AG04450 (cell line): ENCODE results near the gene COL25A1. TPM values are rescaled to one million over a fixed set of nuclear protein-coding genes. Genes with fewer than 3 reads are reported as not detected.

Source experiments
- CTCF ChIA-PET: fragments of 300-600, 350-600 bp; formaldehyde crosslinking; extraction: SDS; loops from one replicate; lab custom pipeline; 2022; ENCODE audit warnings: antibody characterized with exemption, inconsistent platforms; lab: Charles Lee
- POLR2A ChIA-PET: fragments of 350-600 bp; formaldehyde crosslinking; extraction: SDS; loops from one replicate; lab custom pipeline; 2021; ENCODE audit warnings: antibody characterized with exemption, inconsistent platforms; lab: Yijun Ruan, JAX
- DNase-seq: peaks from one replicate; pipeline ENCODE4 v3.0.0-alpha.2; 2011; ENCODE audit warnings: low read depth, low spot score
- H3K27ac ChIP-seq: one replicate; pipeline ENCODE4 v1.5.1; 2012; ENCODE audit warnings: low read depth, low read length, control low read depth
- H3K27me3 ChIP-seq: one replicate; pipeline ENCODE4 v1.6.0; 2012; ENCODE audit warnings: low read length; ENCODE audit not compliant: control insufficient read depth, insufficient read depth
- H3K4me3 ChIP-seq: 2 replicates; pipeline ENCODE4 v1.5.1; 2011; ENCODE audit warnings: mild to moderate bottlenecking, low read depth, low read length, control low read depth
- H3K9me3 ChIP-seq: 2 replicates; pipeline ENCODE4 v1.5.1; 2012; ENCODE audit warnings: low read length; ENCODE audit not compliant: control insufficient read depth, insufficient read depth
- polyA plus RNA-seq: library from polyadenylated mRNA; depleted of rRNA; stranded (reverse); fragments of >200 nt; gene quantifications from 2 replicates; pipeline ENCODE4 v1.2.3, GENCODE V29; 2011
- TF ChIP-seq, protein P1 (sequence below): IDR thresholded peaks from 2 replicates; pipeline ENCODE4 v1.5.1; 2011; ENCODE audit warnings: low read depth, low read length, control low read depth, inconsistent platforms

Gene COL25A1
- polyA plus RNA-seq, 1 experiment = not detected

GRCh38 chr4:109172301-109172700, 130.2 kb downstream of the COL25A1 start:
- TF ChIP-seq, protein P1, sequence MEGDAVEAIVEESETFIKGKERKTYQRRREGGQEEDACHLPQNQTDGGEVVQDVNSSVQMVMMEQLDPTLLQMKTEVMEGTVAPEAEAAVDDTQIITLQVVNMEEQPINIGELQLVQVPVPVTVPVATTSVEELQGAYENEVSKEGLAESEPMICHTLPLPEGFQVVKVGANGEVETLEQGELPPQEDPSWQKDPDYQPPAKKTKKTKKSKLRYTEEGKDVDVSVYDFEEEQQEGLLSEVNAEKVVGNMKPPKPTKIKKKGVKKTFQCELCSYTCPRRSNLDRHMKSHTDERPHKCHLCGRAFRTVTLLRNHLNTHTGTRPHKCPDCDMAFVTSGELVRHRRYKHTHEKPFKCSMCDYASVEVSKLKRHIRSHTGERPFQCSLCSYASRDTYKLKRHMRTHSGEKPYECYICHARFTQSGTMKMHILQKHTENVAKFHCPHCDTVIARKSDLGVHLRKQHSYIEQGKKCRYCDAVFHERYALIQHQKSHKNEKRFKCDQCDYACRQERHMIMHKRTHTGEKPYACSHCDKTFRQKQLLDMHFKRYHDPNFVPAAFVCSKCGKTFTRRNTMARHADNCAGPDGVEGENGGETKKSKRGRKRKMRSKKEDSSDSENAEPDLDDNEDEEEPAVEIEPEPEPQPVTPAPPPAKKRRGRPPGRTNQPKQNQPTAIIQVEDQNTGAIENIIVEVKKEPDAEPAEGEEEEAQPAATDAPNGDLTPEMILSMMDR = no peak
- Histone ChIP-seq H3K4me3 (no peak overlapping the region), H3K9me3 (no peaks in the 10 kb centered on the region), H3K27ac (no peak overlapping the region), H3K27me3 (no peaks in the 10 kb centered on the region)
- CTCF ChIA-PET = no interaction called here
- DNase-seq = no peak
- POLR2A ChIA-PET = no interaction called here

DNA sequence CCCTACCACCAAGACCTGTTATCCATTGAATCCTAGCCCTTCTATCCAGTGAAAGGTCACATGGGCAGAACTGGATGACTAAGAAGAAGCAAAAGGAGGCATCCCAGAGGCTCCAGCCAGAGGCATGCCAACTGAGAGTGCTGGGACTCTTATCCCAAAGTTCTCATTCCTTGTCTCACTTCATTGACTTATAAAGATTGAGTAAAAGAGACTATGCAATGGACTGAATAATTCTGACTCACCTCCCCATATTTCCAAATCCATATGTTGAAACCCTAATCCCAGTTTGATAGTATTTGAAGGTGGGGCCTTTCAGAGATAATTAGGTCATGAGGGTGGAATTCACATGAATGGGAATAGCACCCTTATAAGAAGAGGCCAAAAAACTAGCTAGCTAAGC, 131.4 kb downstream of the COL25A1 start:
- no peak for DNase-seq

DNA sequence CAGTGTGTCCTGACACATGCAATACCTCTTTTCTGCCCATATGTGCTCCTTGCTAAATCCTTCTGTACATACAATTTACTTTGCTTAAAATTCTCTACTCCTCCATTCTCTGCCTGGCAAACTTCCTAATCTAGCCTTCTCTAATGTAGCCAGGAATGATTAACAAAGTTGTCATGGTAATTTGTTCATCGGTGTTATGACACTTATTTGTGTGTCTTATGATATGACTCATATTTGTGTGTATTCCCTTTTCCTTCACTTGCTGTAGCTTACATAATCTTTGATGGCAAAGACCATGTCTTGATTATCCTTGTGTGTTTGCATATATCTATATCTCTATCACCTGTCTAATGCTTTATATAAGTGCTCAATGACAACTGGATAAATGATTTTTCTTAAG, 133.3 kb downstream of the COL25A1 start:
- CTCF ChIA-PET = interaction anchor here (1.3 kb wide), 1 partner anchor 335 kb away, joined by 3 read pairs; no protein-coding TSS in a partner anchor
- Histone ChIP-seq H3K9me3 (no peaks in the 10 kb centered on the region), H3K4me3 (no peak overlapping the region), H3K27ac (no peak overlapping the region), H3K27me3 (no peaks in the 10 kb centered on the region)
- DNase-seq = no peak
- POLR2A ChIA-PET = no interaction called here
- TF ChIP-seq, protein P1 = no peak

More for the DNA sequence above, 131.4 kb downstream of the COL25A1 start:
- CTCF ChIA-PET = no interaction called here
- H3K27ac ChIP-seq = no peak overlapping the region
- TF ChIP-seq, protein P1 = no peak
- H3K27me3 ChIP-seq = no peaks in the 10 kb centered on the region
- H3K4me3 ChIP-seq = no peak overlapping the region
- H3K9me3 ChIP-seq = no peaks in the 10 kb centered on the region
- POLR2A ChIA-PET = no interaction called here

GRCh38 chr4:109166586-109166985, 135.9 kb downstream of the COL25A1 start:
- ChIA-PET POLR2A (no interaction called here), CTCF (no interaction called here)
- DNase-seq = no peak
- Histone ChIP-seq H3K9me3 (no peaks in the 10 kb centered on the region), H3K4me3 (no peak overlapping the region), H3K27me3 (no peaks in the 10 kb centered on the region), H3K27ac (no peak overlapping the region)
- TF ChIP-seq, protein P1 = no peak

DNA sequence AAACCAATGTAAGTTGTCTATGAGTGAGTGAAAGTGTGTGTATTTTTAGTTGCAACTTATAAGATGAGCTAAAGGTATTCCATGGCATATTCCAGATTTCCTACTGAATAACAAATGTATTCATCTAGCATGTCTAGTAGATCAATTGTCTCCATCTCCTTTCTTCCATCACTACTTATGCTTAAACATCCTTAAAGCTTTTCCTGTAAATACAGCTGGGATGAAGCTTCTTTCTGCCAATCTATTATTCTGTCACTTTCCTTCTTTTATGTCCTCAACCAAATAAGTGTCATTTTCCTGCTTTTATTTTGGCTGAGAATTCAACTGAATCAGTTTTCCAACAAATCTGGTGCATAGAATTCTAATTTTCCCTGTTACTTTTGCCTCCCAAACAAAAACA, 136.3 kb downstream of the COL25A1 start:
- H3K27ac ChIP-seq = no peak overlapping the region
- TF ChIP-seq, protein P1 = no peak
- ChIA-PET CTCF (no interaction called here), POLR2A (no interaction called here)
- H3K4me3 ChIP-seq = no peak overlapping the region
- no peak for DNase-seq
- no peaks in the 10 kb centered on the region for H3K27me3 ChIP-seq
- H3K9me3 ChIP-seq = no peaks in the 10 kb centered on the region
